Colonic mucosa (tissue), 4 donors: ENCODE data around the gene HERC2. TPM values are rescaled to one million over a fixed set of nuclear protein-coding genes. Genes with fewer than 3 reads are reported as not detected.

Experiments
- DNase-seq: peaks from one replicate; pipeline ENCODE4 v3.0.0-alpha.2; 2020
- H3K27ac ChIP-seq: fragments of 200-600 bp; one replicate; pipeline ENCODE4 v1.8.0; 2021
- H3K27me3 ChIP-seq: fragments of 200-600 bp; one replicate; pipeline ENCODE4 v1.8.0; 2021
- H3K36me3 ChIP-seq: fragments of 200-600 bp; one replicate; pipeline ENCODE4 v1.8.0; 2021
- H3K4me1 ChIP-seq: fragments of 200-600 bp; one replicate; pipeline ENCODE4 v1.8.0; 2021; ENCODE audit warnings: mild to moderate bottlenecking
- H3K4me3 ChIP-seq: fragments of 200-600 bp; one replicate; pipeline ENCODE4 v1.8.0; 2021
- H3K9ac ChIP-seq, 2 donors: one replicate each; pipeline ENCODE4 v1.7.0; 2013; ENCODE audit warnings: control low read depth in 2 of 2, low read depth in 2 of 2, low read length in 2 of 2
- H3K9me3 ChIP-seq: fragments of 200-600 bp; one replicate; pipeline ENCODE4 v1.8.0; 2021
- CTCF ChIP-seq: fragments of 200-600 bp; IDR thresholded peaks from one replicate; pipeline ENCODE4 v1.8.0; 2022; ENCODE audit warnings: antibody characterized with exemption, mild to moderate bottlenecking
- intact Hi-C: fragments of 100-400 bp; cut with DNase I; formaldehyde crosslinking; loops from one replicate; pipeline ENCODE4 v1.14.1; 2022
- total RNA-seq, 2 donors: library from RNA; stranded (reverse); fragmentation: NEBNext Ultra II Directional in 1 of 2; extraction: Animal tissue kit (Norgen Biotek cat#: 25700) in 1 of 2; gene quantifications; one replicate each; pipeline ENCODE4 v1.2.1, GENCODE V29; 2021
- donor health status: healthy.
- donor health status: DM: no; HTN: no; CAD: no.
- donor health status: DM: no; HTN: no; CAD: no.

HERC2 gene
- total RNA-seq, 2 donors from 2014 or later, result 50.8 to 71.2 TPM

- Histone ChIP-seq H3K4me3 (no peak overlapping the region), H3K4me1 (no peaks in the 10 kb centered on the region), H3K9me3 (no peaks in the 10 kb centered on the region), H3K9ac (no peak overlapping the region), H3K36me3 (peaks cover 6% of the 10 kb centered on the region), H3K27ac (no peak overlapping the region), H3K27me3 (no peaks in the 10 kb centered on the region)
- DNase-seq, result no peak
- no peak for TF ChIP-seq CTCF
- intact Hi-C loops, result loop anchor here (10.0 kb wide), 1 partner anchor 1245 kb away; no protein-coding TSS in a partner anchor
These were observed 192.6 kb downstream of the HERC2 start for GRCh38 chr15:28129231-28129848.

GRCh38 chr15:28128031-28128430 lies 193.9 kb downstream of the HERC2 start:
- no peak for DNase-seq
- intact Hi-C loops, result loop anchor here (10.0 kb wide), 1 partner anchor 1243 kb away; no protein-coding TSS in a partner anchor
- TF ChIP-seq CTCF, result no peak

GRCh38 chr15:28127036-28127435 lies 194.9 kb downstream of the HERC2 start:
- Histone ChIP-seq H3K27me3 (no peaks in the 10 kb centered on the region), H3K9ac (no peak overlapping the region), H3K27ac (no peak overlapping the region), H3K4me1 (no peaks in the 10 kb centered on the region), H3K9me3 (no peaks in the 10 kb centered on the region), H3K4me3 (no peak overlapping the region), H3K36me3 (peaks cover 6% of the 10 kb centered on the region)
- no peak for TF ChIP-seq CTCF
- DNase-seq, result no peak
- intact Hi-C loops, result loop anchor here (10.0 kb wide), 1 partner anchor 1242 kb away; no protein-coding TSS in a partner anchor

More at GRCh38 chr15:28128031-28128430, 193.9 kb downstream of the HERC2 start:
- Histone ChIP-seq H3K36me3 (peaks cover 6% of the 10 kb centered on the region), H3K4me3 (no peak overlapping the region), H3K27me3 (no peaks in the 10 kb centered on the region), H3K4me1 (no peaks in the 10 kb centered on the region), H3K9ac (no peak overlapping the region), H3K9me3 (no peaks in the 10 kb centered on the region), H3K27ac (no peak overlapping the region)

GRCh38 chr15:28125673-28126651 lies 196.0 kb downstream of the HERC2 start:
- H3K36me3 ChIP-seq, result peaks cover 2% of the 10 kb centered on the region
- no peak for DNase-seq
- peak; percentile 61 for TF ChIP-seq CTCF
- H3K4me3 ChIP-seq, result no peak overlapping the region
- no peaks in the 10 kb centered on the region for H3K27me3 ChIP-seq
- no peak overlapping the region for H3K9ac ChIP-seq
- H3K27ac ChIP-seq, result no peak overlapping the region
- H3K4me1 ChIP-seq, result no peaks in the 10 kb centered on the region
- H3K9me3 ChIP-seq, result no peaks in the 10 kb centered on the region
- intact Hi-C loops, result loop anchor here (2.0 to 10.0 kb wide), 2 partner anchors 105 to 1241 kb away; no protein-coding TSS in a partner anchor

GRCh38 chr15:28124841-28125240 lies 197.1 kb downstream of the HERC2 start:
- Histone ChIP-seq H3K27me3 (no peaks in the 10 kb centered on the region), H3K9ac (no peak overlapping the region), H3K4me3 (no peak overlapping the region), H3K4me1 (no peaks in the 10 kb centered on the region), H3K9me3 (no peaks in the 10 kb centered on the region), H3K36me3 (no peaks in the 10 kb centered on the region), H3K27ac (no peak overlapping the region)
- intact Hi-C loops, result loop anchor here (2.0 to 10.0 kb wide), 3 partner anchors 38 to 1240 kb away; no protein-coding TSS in a partner anchor
- TF ChIP-seq CTCF, result no peak
- DNase-seq, result no peak
